Keratinocyte (primary cell): ENCODE results near the gene ADAP2. TPM values are rescaled to one million over a fixed set of nuclear protein-coding genes. Genes with fewer than 3 reads are reported as not detected.

Experiments
- DNase-seq: peaks from one replicate; pipeline ENCODE4 v3.0.0-alpha.2; 2011; ENCODE audit warnings: low read depth, missing footprints, low spot score
- FAIRE-seq: peaks from 2 replicates; lab custom pipeline; 2011; peaks lifted over from hg19 to GRCh38; lab: Jason Lieb, UNC
- H2AFZ ChIP-seq: 2 replicates; pipeline ENCODE4 v1.6.0; 2012; ENCODE audit warnings: low read length, control low read depth, inconsistent platforms; ENCODE audit not compliant: control insufficient read depth
- H3K27ac ChIP-seq: 2 replicates; pipeline ENCODE4 v1.5.1; 2011; ENCODE audit warnings: low read length; ENCODE audit not compliant: control insufficient read depth, insufficient read depth
- H3K27me3 ChIP-seq: 3 replicates; pipeline ENCODE4 v1.6.0; 2011; ENCODE audit warnings: low read length; ENCODE audit not compliant: control insufficient read depth, insufficient read depth; ENCODE audit errors: extremely low read depth
- H3K36me3 ChIP-seq, 2 experiments: 2 replicates in 1 of 2; 3 replicates in 1 of 2; pipeline ENCODE4 v1.5.1; 2011; ENCODE audit warnings: low read length in 2 of 2, mild to moderate bottlenecking in 1 of 2; ENCODE audit not compliant: control insufficient read depth in 2 of 2, insufficient read depth in 2 of 2; ENCODE audit errors: extremely low read depth in 1 of 2
- H3K4me1 ChIP-seq: 3 replicates; pipeline ENCODE4 v1.5.1; 2011; ENCODE audit warnings: low read length; ENCODE audit not compliant: control insufficient read depth, insufficient read depth; ENCODE audit errors: extremely low read depth
- H3K4me2 ChIP-seq: 3 replicates; pipeline ENCODE4 v1.6.0; 2011; ENCODE audit warnings: low read depth, low read length; ENCODE audit not compliant: control insufficient read depth, insufficient read depth; ENCODE audit errors: extremely low read depth
- H3K4me3 ChIP-seq, 3 experiments: fragments of 200-600 bp in 1 of 3; sonication (generic) in 1 of 3; 2 replicates in 2 of 3; 3 replicates in 1 of 3; pipeline ENCODE4 v1.5.1; 2011 to 2016; ENCODE audit warnings: low read length in 3 of 3, mild to moderate bottlenecking in 3 of 3, control low read depth in 2 of 3, inconsistent platforms in 1 of 3, low read depth in 1 of 3, mixed read lengths in 1 of 3, mixed run types in 1 of 3, moderate library complexity in 1 of 3; ENCODE audit not compliant: control insufficient read depth in 2 of 3, insufficient read depth in 2 of 3; ENCODE audit errors: extremely low read depth in 1 of 3
- H3K79me2 ChIP-seq: 2 replicates; pipeline ENCODE4 v1.6.0; 2012; ENCODE audit warnings: low read length; ENCODE audit not compliant: control insufficient read depth, insufficient read depth
- H3K9ac ChIP-seq: 3 replicates; pipeline ENCODE4 v1.6.0; 2011; ENCODE audit warnings: low read length; ENCODE audit not compliant: control insufficient read depth, insufficient read depth; ENCODE audit errors: extremely low read depth
- H3K9me1 ChIP-seq: 3 replicates; pipeline ENCODE4 v1.6.0; 2011; ENCODE audit warnings: low read length; ENCODE audit not compliant: control insufficient read depth, insufficient read depth; ENCODE audit errors: extremely low read depth
- H3K9me3 ChIP-seq: 2 replicates; pipeline ENCODE4 v1.5.1; 2012; ENCODE audit warnings: low read depth, low read length; ENCODE audit not compliant: control insufficient read depth
- H4K20me1 ChIP-seq: 3 replicates; pipeline ENCODE4 v1.6.0; 2011; ENCODE audit warnings: low read length; ENCODE audit not compliant: control insufficient read depth, insufficient read depth; ENCODE audit errors: extremely low read depth
- CTCF ChIP-seq, 3 experiments: IDR thresholded peaks in 1 of 3; conservative IDR thresholded peaks in 1 of 3; optimal IDR thresholded peaks in 1 of 3; 2 replicates in 2 of 3; 3 replicates in 1 of 3; pipeline versions ENCODE3 to v1.5.1; 2011; ENCODE audit warnings: low read length in 3 of 3, mild to moderate bottlenecking in 3 of 3, moderate library complexity in 2 of 3, control low read depth in 1 of 3, inconsistent platforms in 1 of 3; ENCODE audit not compliant: insufficient read depth in 2 of 3; ENCODE audit errors: extremely low read depth in 1 of 3
- EZH2 ChIP-seq: IDR thresholded peaks from one replicate; pipeline ENCODE4 v1.6.1; 2012; ENCODE audit warnings: inconsistent platforms, mild to moderate bottlenecking, low read length, moderate library complexity
- dilution Hi-C: fragments of 300-500 bp; cut with MboI; formaldehyde crosslinking; loops from one replicate; pipeline ENCODE4 v1.7.0; 2020; ENCODE audit warnings: low sequenced_read_pairs; ENCODE audit not compliant: extremely low pct_ligation_motif_present
- polyA plus RNA-seq, 5 experiments: library from polyadenylated mRNA; depleted of rRNA in 3 of 5; stranded (reverse) in 3 of 5; stranded (forward) in 1 of 5; unstranded in 1 of 5; fragments of >200 nt; gene quantifications; 1 replicate in 1 of 5; 2 replicates in 3 of 5; 3 replicates in 1 of 5; pipeline versions ENCODE4 v1.2.1 to v1.2.3, GENCODE V29; 2011 to 2012; ENCODE audit warnings: missing spikeins in 2 of 5, low read depth in 1 of 5, low replicate concordance in 1 of 5

Gene ADAP2
- polyA plus RNA-seq, 1 donor (not counting 4 experiments of a cell fraction or from before 2014, with no cell fraction given): 1.4 TPM

- Histone ChIP-seq H3K27ac (no peak overlapping the region), H3K9me3 (no peaks in the 10 kb centered on the region), H2AFZ (no peak overlapping the region), H3K36me3 (peaks cover 7 to 9% of the 10 kb centered on the region in 2 experiments), H3K4me2 (no peak overlapping the region), H4K20me1 (no peaks in the 10 kb centered on the region), H3K4me3 (no peak overlapping the region), H3K79me2 (no peaks in the 10 kb centered on the region), H3K4me1 (peaks cover 5% of the 10 kb centered on the region), H3K9me1 (no peaks in the 10 kb centered on the region), H3K27me3 (no peaks in the 10 kb centered on the region), H3K9ac (no peak overlapping the region)
- dilution Hi-C loops: no loop called here
- TF ChIP-seq CTCF (optimal IDR thresholded peaks at IDR 0.05 in 1 of 3, IDR thresholded peaks at IDR 0.05 in 1 of 3, conservative IDR thresholded peaks at IDR 0.05 in 1 of 3; ENCODE audit: extremely low read depth in 1 of 3, insufficient read depth in 2 of 3, low read length in 3 of 3) (no peak), EZH2 (no peak)
- DNase-seq (no peak), FAIRE-seq (no peak)
These were observed 82.4 kb downstream of the ADAP2 start for GRCh38 chr17:31004160-31004559.

- TF ChIP-seq EZH2: no peak
- no peak for TF ChIP-seq CTCF (optimal IDR thresholded peaks at IDR 0.05 in 1 of 3, IDR thresholded peaks at IDR 0.05 in 1 of 3, conservative IDR thresholded peaks at IDR 0.05 in 1 of 3; ENCODE audit: extremely low read depth in 1 of 3, insufficient read depth in 2 of 3, low read length in 3 of 3)
- peak overlapping the region; percentile 71 for H3K9ac ChIP-seq
- no peaks in the 10 kb centered on the region for H3K79me2 ChIP-seq
- no peak overlapping the region for H3K27ac ChIP-seq
- dilution Hi-C loops: no loop called here
- H3K9me3 ChIP-seq: no peaks in the 10 kb centered on the region
- H3K4me1 ChIP-seq: peaks cover 5% of the 10 kb centered on the region
- H4K20me1 ChIP-seq: no peaks in the 10 kb centered on the region
- peak overlapping the region; percentile 46 for H2AFZ ChIP-seq
- peaks cover 0 to 2% of the 10 kb centered on the region in 2 experiments for H3K36me3 ChIP-seq
- H3K9me1 ChIP-seq: no peaks in the 10 kb centered on the region
- FAIRE-seq (no peak), DNase-seq (no peak)
- no peaks in the 10 kb centered on the region for H3K27me3 ChIP-seq
- peak overlapping the region; percentile 40 to 74 (median 70) for H3K4me3 ChIP-seq
- peak overlapping the region; percentile 66 for H3K4me2 ChIP-seq
These were observed 86.1 kb downstream of the ADAP2 start for GRCh38 chr17:31007695-31008373.
